GM18508 (cell line): Measurements from ENCODE around the gene DDX54.
"Not testable (repeated sequence)": the region's sequence is repeated elsewhere in the genome, so short reads cannot be mapped to it uniquely, and the experiment has no call there.

ENCODE experiments used
- ATAC-seq: cut with Tn5 transposase; IDR thresholded peaks from one replicate; pipeline ENCODE4 v1.9.1; 2021; ENCODE audit warnings: moderate number of reproducible peaks; ENCODE audit not compliant: insufficient read depth, unreplicated experiment

DDX54 gene

DNA sequence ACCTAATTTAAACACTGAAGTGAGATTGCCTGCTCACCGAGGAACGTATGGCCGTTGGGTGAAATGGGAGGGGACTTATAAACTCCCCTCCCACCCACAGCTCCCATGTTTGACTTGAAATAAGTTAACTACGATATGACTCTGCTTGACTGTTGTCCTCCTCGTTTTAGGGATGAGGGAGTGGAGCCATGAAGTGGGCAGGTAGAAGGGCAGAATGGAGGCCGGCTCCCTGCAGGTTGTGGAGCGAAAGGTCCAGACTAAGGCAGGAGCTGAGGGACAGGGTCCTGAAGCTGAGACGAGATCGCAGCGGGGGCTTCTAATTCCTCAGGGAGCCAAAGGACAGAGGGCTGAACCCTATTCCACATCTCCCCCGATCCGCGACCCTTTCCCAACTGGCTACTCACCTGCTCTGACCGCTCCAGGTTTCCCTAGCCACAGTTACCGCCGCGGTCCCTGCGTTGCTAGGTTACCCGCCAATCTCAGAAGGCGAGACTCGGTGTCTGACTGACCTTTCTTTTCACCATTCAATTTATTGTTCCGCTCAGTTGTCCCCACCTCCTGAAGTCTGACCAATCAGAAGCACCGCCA lies 35.4 kb upstream of the DDX54 start:
- no peak for ATAC-seq

- no peak for ATAC-seq
These were observed 30.7 kb upstream of the DDX54 start for GRCh38 chr12:113216027-113216426.

DNA sequence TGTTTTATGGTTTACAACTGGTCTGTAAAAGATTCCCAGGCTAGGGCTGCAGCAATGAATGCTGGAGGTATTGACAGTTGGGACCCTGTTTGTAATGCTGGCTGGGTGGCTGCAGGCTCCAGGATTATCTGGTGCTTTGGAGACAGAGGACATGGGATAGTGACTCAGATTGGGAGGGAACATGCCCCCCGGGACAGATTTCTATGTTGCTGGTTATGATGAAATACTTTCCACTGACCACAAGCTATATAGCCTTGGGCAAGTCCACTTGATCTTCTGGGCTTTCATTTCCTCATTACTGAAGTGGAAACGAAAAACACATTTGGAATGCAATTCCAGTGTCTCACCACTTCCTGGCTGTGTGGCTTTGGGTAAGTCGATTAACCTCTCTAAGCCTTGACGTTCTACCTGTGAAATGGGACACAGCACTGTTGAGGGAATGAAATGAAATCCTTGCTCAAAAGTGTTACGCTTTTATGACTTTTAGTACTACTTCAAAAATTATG lies 29.7 kb upstream of the DDX54 start:
- ATAC-seq = no peak

GRCh38 chr12:113211160-113211559 lies 25.9 kb upstream of the DDX54 start:
- no peak for ATAC-seq

- peak; percentile 63 for ATAC-seq
These were observed 23.0 kb upstream of the DDX54 start for GRCh38 chr12:113208041-113208934.

DNA sequence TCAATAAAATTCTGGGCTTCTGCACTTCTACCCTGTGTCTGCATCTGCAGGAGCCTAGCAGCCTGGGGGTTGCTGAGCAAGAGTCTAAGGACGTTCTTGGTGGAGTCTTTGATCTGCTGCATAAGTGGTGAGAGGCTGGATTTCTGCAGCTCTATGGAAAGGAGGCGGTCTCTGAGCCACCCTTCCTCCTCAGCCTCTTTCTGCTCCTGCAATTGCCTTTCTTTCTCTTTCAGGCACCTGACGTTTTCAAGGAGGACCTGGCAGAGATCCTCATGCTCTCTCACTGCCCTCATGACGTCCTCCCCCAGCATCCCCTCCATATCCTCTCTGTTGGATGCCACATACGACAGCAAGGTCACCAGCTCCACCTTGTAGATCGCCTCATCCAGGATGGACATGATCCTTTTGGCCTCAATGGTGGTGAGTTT lies 22.3 kb upstream of the DDX54 start:
- ATAC-seq = no peak

GRCh38 chr12:113206802-113207201 lies 21.5 kb upstream of the DDX54 start:
- not testable (repeated sequence) for ATAC-seq

DNA sequence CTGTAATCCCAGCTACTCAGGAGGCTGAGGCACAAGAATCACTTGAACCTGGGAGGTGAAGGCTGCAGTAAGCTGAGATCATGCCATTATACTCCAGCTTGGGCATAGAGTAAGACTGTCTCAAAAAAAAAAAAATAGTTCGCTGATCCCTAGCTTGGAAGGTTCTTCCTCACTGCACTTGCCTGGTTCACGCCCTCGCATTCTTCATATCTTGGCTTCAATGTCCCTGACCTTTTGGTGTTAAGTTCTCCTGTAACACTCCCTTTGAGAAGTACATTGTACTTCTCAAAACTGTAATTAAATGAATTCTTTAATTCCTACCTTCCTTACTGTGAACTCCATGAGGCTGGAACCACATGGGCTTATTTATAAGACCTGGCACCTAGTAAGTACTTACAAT lies 19.5 kb upstream of the DDX54 start:
- ATAC-seq = no peak

DNA sequence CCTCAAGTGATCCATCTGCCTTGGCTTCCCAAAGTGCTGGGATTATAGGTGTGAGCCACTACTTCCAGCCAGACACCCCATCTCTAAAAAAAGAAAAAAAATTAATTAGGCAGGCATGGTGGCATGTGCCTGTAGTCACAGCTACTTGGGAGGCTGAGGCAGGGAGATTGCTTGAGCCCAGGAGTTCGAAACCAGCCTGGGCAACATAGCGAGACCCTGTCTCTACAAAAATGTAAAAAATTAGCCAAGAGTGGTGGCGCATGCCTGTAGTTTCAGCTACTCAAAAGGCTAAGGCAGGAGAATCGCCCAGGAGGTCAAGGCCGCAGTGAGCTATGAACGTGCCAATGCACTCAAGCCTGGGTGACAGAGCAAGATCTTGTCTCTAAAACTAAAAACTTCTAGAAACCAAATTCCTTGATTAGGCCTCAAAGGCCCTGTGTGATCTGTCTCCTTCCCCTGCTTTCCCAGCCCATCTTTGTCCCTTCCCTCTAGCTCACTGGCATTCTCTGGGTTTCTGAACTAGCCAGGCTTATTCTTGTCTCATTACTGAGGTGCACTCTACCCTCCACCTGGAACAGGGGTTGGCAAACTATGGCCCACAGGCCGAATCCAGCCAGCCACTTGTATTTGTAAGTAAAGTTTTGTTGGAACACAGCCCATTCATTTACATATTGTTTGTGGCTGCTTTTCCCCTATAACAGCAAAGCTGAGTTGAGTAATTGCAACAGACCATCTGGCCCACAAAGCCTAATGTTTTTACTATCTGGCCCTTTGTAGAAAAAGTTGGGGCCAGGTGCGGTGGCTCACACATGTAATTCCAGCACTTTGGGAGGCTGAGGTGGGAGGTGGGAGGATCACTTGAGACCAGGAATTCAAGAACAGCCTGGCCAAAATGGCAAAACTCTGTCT lies 18.8 kb upstream of the DDX54 start:
- ATAC-seq = no peak

DNA sequence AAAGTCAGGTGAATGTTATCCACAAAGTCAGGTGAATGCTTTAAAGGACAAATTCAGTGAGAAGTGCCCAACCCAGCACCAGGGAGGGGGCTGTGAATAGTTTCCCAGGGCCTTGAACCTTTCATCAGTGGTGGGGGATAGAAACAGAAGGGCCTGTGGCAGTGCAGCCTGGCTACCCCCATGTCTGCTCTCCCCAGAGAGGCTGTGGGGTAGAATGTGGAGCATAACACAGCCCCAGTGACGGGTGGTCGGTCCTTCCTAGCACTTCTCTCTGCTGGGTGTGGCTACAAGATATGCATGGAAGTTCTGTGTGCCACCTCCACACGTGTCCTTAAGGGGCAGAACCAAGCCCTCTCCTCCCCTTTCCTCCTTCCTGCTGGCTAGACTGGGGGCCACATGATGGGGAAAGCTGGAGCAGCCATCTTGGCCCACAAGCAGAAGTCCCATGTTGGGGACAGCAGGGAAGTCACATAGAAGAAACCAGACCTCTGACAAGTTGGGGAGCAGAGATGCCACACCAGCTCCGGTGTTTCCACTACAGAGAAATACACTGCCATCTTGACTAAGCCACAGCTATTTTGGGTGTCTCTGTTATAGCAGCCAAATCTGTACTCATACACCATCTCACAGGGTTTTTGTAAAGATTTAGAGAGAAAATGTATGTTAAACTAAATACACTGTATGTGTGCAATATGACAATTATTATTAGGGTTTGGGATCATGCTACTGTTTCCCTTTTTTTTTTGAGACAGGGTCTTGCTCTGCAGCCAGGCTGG lies 17.2 kb upstream of the DDX54 start:
- no peak for ATAC-seq

GRCh38 chr12:113201187-113202177 lies 16.2 kb upstream of the DDX54 start:
- no peak for ATAC-seq

- ATAC-seq = no peak
These were observed 14.9 kb upstream of the DDX54 start for GRCh38 chr12:113200021-113200797.

- no peak for ATAC-seq
These were observed 13.0 kb upstream of the DDX54 start for GRCh38 chr12:113198296-113198695.

DNA sequence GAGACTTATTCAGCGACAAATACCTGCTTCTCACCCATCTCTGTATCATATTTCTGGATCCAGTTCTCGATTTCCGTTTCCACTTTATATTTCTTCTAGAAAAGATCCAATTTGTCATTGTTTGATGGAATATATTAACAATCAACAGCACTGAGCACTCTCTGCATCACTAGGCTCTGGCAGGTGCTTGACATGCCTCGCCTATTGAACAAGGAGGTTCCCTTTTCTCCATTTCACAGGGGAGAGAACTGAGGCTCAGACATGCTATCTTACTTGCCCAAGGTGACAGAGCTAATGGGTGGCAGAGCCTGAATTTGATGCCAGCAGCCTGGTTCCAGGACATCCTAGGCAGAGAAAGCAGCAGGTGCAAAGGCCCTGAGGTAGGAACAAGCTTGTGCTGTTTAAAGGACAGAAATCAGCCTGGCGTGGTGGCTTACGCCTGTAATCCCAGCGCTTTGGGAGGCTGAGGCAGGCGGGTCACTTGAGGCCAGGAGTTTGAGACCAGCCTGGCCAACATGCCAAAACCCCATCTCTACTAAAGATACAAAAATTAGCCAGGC lies 12.3 kb upstream of the DDX54 start:
- no peak for ATAC-seq

GRCh38 chr12:113196990-113197389 lies 11.7 kb upstream of the DDX54 start:
- ATAC-seq = no peak

DNA sequence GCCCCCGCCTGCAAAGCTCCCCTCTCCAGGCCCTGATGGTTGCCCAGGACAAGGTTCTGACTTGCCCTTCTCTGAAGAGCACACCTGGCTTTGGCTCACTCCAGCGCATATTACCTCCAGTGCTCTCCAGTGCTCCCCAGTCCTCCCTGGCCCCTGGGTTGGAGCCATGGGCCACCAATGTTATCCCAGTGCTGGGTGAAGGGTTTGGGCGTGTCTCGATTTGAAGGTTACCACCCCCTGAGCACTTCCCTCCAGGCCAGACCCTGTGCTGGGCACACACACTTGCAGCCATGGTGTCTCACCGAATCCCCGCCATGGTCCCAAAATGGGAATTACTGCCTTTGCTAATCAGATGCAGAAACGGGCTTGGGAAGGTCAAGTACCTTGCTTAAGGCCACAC lies 11.3 kb upstream of the DDX54 start:
- no peak for ATAC-seq

DNA sequence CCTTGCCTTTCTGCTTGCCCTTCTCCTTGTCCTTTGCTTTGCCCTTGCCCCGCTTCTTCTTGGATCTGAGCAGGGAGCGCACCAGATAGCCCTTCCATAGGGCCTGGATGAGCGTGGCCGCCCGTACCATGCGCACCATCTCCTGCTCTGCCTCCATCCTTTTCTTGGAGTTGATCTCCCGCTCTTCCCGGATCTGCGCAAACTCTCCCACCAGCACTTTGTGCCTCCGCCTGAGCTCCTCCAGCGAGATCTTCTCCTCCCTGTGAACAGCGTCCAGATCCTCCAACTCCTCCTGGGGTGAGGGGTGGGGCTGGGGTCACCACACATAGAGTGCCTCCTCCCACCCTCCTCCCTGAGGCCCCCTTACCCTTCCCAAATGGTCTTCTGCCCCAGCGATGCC lies 10.3 kb upstream of the DDX54 start:
- ATAC-seq = no peak

GRCh38 chr12:113194971-113195391 lies 9.7 kb upstream of the DDX54 start:
- ATAC-seq = no peak
